Measurements from ENCODE around the gene KCMF1.

DNA sequence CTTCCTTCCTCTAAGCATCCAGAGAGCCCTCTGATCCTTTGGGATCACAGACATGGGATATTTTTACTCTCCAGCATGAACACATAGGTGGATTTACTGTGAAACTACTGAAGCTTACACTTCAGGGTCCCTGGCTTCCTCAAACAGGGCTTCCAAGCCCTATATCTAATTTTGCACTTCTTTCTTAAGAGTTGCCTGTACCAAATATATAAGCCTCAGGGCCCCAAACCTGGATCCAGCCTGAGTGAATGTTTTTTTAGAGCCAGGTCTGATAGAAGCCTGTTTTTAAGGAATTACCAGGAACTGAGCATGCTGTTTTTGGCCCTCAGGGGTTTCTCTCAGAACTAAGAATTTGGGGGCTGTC, 13.2 kb upstream of the KCMF1 start:
- TF ChIP-seq POLR2A (IDR thresholded peaks at IDR 0.05; ENCODE audit: low read depth, low read length) (no peak), POLR2AphosphoS5 (IDR thresholded peaks at IDR 0.05; ENCODE audit: low read depth, low read length) (no peak), TAF1 (IDR thresholded peaks at IDR 0.05; ENCODE audit: borderline replicate concordance, low read depth, low read length) (no peak)
